ENCODE results near the gene PPP4C. TPM values are rescaled to one million over a fixed set of nuclear protein-coding genes. Genes with fewer than 3 reads are reported as not detected.
A peak's percentile ranks its signal among the peaks of the same experiment; 100 is the strongest.

The PPP4C gene
- total and polyA plus RNA-seq, 2 of the 8 experiments (the other 6 are each of a cell fraction or from before 2014, with no cell fraction given), result 148 to 298 TPM

DNA sequence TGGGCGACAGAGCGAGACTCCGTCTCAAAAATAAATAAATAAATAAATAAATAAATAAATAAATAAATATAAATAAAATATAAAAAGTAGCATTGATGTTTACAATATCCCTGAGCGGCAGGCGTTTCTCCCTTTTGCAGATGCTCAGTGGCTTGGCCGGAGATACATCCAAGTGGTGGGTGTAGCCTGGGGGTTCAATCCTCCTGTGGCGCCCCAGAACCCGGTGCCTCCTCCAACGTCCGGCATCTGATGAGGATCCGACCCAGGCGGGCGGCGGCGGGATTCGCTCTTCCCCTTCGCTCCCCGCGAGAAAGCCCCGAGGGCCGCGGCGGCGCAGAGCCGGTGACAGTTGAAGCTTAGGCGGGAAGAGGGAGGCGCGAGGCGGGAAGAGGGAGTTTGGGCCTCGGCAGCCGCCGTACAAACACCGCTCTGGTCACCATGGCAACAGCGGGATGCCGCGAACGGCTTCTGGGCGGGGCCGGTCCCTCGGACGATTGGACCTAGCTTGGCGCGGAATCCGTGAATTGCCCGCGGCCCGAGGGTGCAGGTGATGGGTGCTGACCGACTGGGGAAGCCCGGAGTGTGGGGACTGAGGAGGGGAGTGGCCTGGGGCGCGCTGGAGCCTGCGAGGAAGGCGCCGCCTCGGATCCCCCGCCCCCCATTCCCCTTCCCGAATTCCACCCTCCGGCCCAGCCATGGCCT is 23.0 kb upstream of the PPP4C start (continued):
- TF ChIP-seq, protein P1, sequence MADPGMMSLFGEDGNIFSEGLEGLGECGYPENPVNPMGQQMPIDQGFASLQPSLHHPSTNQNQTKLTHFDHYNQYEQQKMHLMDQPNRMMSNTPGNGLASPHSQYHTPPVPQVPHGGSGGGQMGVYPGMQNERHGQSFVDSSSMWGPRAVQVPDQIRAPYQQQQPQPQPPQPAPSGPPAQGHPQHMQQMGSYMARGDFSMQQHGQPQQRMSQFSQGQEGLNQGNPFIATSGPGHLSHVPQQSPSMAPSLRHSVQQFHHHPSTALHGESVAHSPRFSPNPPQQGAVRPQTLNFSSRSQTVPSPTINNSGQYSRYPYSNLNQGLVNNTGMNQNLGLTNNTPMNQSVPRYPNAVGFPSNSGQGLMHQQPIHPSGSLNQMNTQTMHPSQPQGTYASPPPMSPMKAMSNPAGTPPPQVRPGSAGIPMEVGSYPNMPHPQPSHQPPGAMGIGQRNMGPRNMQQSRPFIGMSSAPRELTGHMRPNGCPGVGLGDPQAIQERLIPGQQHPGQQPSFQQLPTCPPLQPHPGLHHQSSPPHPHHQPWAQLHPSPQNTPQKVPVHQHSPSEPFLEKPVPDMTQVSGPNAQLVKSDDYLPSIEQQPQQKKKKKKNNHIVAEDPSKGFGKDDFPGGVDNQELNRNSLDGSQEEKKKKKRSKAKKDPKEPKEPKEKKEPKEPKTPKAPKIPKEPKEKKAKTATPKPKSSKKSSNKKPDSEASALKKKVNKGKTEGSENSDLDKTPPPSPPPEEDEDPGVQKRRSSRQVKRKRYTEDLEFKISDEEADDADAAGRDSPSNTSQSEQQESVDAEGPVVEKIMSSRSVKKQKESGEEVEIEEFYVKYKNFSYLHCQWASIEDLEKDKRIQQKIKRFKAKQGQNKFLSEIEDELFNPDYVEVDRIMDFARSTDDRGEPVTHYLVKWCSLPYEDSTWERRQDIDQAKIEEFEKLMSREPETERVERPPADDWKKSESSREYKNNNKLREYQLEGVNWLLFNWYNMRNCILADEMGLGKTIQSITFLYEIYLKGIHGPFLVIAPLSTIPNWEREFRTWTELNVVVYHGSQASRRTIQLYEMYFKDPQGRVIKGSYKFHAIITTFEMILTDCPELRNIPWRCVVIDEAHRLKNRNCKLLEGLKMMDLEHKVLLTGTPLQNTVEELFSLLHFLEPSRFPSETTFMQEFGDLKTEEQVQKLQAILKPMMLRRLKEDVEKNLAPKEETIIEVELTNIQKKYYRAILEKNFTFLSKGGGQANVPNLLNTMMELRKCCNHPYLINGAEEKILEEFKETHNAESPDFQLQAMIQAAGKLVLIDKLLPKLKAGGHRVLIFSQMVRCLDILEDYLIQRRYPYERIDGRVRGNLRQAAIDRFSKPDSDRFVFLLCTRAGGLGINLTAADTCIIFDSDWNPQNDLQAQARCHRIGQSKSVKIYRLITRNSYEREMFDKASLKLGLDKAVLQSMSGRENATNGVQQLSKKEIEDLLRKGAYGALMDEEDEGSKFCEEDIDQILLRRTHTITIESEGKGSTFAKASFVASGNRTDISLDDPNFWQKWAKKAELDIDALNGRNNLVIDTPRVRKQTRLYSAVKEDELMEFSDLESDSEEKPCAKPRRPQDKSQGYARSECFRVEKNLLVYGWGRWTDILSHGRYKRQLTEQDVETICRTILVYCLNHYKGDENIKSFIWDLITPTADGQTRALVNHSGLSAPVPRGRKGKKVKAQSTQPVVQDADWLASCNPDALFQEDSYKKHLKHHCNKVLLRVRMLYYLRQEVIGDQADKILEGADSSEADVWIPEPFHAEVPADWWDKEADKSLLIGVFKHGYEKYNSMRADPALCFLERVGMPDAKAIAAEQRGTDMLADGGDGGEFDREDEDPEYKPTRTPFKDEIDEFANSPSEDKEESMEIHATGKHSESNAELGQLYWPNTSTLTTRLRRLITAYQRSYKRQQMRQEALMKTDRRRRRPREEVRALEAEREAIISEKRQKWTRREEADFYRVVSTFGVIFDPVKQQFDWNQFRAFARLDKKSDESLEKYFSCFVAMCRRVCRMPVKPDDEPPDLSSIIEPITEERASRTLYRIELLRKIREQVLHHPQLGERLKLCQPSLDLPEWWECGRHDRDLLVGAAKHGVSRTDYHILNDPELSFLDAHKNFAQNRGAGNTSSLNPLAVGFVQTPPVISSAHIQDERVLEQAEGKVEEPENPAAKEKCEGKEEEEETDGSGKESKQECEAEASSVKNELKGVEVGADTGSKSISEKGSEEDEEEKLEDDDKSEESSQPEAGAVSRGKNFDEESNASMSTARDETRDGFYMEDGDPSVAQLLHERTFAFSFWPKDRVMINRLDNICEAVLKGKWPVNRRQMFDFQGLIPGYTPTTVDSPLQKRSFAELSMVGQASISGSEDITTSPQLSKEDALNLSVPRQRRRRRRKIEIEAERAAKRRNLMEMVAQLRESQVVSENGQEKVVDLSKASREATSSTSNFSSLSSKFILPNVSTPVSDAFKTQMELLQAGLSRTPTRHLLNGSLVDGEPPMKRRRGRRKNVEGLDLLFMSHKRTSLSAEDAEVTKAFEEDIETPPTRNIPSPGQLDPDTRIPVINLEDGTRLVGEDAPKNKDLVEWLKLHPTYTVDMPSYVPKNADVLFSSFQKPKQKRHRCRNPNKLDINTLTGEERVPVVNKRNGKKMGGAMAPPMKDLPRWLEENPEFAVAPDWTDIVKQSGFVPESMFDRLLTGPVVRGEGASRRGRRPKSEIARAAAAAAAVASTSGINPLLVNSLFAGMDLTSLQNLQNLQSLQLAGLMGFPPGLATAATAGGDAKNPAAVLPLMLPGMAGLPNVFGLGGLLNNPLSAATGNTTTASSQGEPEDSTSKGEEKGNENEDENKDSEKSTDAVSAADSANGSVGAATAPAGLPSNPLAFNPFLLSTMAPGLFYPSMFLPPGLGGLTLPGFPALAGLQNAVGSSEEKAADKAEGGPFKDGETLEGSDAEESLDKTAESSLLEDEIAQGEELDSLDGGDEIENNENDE (IDR thresholded peaks at IDR 0.05; ENCODE audit: insufficient replicate concordance, low read length), result no peak
- TF ChIP-seq SP2 (IDR thresholded peaks at IDR 0.05; ENCODE audit: low read length), result no peak
- peak; percentile 81 for TF ChIP-seq CHD2 (IDR thresholded peaks at IDR 0.05; ENCODE audit: low read length)
- TF ChIP-seq CEBPB (IDR thresholded peaks at IDR 0.05; ENCODE audit: low read depth, low read length), result peak; percentile 53; the same call in 1 of the 2 replicates
- peak; percentile 93 to 98 for TF ChIP-seq SIN3A (conservative IDR thresholded peaks at IDR 0.05 in 1 of 2, IDR thresholded peaks at IDR 0.05 in 1 of 2; ENCODE audit: low read depth in 1 of 2, low read length in 2 of 2)
- TF ChIP-seq PHF8 (conservative IDR thresholded peaks at IDR 0.05; ENCODE audit: low read depth, low read length), result no peak
- no peak for TF ChIP-seq SAP30 (IDR thresholded peaks at IDR 0.05; ENCODE audit: insufficient read depth, insufficient replicate concordance, low read length)
- TF ChIP-seq BACH1 (IDR thresholded peaks at IDR 0.05; ENCODE audit: low read length), result 0 out of 2 replicates have a peak, but pooled peaks have one; percentile 34
- TF ChIP-seq SP1 (IDR thresholded peaks at IDR 0.05; ENCODE audit: low read depth, low read length), result 0 out of 2 replicates have a peak, but pooled peaks have one; percentile 25
- peak in 1 of 2 experiments; percentile 51; a peak in 1 of 3 replicates for TF ChIP-seq EP300 (IDR thresholded peaks at IDR 0.05; ENCODE audit: borderline replicate concordance in 1 of 2, low read depth in 2 of 2, low read length in 2 of 2)
